Measurements from ENCODE around the gene CLCN6. TPM values are rescaled to one million over a fixed set of nuclear protein-coding genes. Genes with fewer than 3 reads are reported as not detected.

CLCN6 gene
- total RNA-seq, 2 donors from 2014 or later: 13.4 to 45.0 TPM

DNA sequence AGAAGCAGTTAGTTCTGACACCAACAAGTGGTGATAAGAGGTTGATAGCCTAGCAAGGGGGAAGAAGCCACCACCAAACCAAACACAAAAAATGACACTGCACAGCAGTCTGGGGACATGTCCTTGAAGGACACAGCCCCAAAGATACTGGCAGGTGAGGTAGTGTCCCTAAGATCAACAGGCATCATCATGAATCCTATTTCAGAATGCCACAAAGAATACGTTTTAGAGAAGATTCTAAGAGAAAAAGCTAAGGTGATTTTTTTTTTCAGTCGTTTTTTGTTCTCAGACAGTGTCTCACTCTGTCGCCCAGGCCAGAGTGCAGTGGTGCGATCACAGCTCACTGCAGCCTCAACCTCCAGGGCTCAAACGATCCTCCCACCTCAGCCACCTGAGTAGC lies 19.8 kb upstream of the CLCN6 start:
- Histone ChIP-seq H3K36me3 (no peaks in the 10 kb centered on the region), H3K9me3 (no peaks in the 10 kb centered on the region), H3K4me1 (replicated peaks) (peaks cover 8% of the 10 kb centered on the region), H3K27me3 (replicated peaks; ENCODE audit: insufficient read depth) (no peaks in the 10 kb centered on the region), H3K4me3 (no peak overlapping the region), H3K27ac (no peak overlapping the region)
- DNase-seq (ENCODE audit: low spot score): no peak
- WGBS: 53% methylated on average over 5 of the region's 5 CpGs
- intact Hi-C loops (cut with DNase I): loop anchor here (5.0 kb wide), 1 partner anchor 49 kb away; the partner anchor contains the start of gene AGTRAP
- TF ChIP-seq, protein P1, sequence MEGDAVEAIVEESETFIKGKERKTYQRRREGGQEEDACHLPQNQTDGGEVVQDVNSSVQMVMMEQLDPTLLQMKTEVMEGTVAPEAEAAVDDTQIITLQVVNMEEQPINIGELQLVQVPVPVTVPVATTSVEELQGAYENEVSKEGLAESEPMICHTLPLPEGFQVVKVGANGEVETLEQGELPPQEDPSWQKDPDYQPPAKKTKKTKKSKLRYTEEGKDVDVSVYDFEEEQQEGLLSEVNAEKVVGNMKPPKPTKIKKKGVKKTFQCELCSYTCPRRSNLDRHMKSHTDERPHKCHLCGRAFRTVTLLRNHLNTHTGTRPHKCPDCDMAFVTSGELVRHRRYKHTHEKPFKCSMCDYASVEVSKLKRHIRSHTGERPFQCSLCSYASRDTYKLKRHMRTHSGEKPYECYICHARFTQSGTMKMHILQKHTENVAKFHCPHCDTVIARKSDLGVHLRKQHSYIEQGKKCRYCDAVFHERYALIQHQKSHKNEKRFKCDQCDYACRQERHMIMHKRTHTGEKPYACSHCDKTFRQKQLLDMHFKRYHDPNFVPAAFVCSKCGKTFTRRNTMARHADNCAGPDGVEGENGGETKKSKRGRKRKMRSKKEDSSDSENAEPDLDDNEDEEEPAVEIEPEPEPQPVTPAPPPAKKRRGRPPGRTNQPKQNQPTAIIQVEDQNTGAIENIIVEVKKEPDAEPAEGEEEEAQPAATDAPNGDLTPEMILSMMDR (IDR thresholded peaks at IDR 0.05): no peak
- TF ChIP-seq POLR2AphosphoS5 (IDR thresholded peaks at IDR 0.05) (no peak), POLR2A (IDR thresholded peaks at IDR 0.05) (no peak)

DNA sequence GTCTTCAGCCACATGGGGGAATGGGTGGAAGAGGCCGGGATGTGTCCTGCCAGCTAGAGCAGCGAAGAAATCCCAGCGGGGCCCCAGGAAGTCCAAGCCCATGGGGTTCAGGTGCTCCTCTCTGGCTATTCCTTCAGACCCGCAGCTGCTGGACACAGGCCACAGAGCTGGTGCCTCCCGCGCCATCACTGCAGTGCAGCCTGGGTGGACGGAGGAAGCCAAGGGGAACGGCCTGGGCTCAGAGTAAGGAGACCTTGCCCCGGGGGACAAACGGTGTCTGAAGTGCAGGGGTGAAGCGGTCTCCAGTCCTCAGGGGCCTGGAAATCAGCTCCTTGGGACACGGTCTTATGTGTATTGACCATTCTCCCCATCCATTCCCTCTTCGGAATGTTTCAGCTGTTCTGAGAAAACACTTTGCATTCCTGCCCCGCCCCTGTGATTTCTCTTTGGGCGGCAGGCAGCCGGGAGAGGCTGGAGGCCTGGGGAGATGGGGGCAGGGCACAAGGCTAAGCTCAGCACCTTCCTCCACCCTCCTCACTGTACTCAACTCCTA lies 18.7 kb upstream of the CLCN6 start:
- no peaks in the 10 kb centered on the region for H3K27me3 ChIP-seq (replicated peaks; ENCODE audit: insufficient read depth)
- H3K9me3 ChIP-seq: no peaks in the 10 kb centered on the region
- peaks cover 8% of the 10 kb centered on the region for H3K4me1 ChIP-seq (replicated peaks)
- DNase-seq (ENCODE audit: low spot score): no peak
- TF ChIP-seq POLR2AphosphoS5 (IDR thresholded peaks at IDR 0.05) (peak; percentile 69), POLR2A (IDR thresholded peaks at IDR 0.05) (peak; percentile 28)
- TF ChIP-seq, protein P1 (IDR thresholded peaks at IDR 0.05): no peak
- 23% methylated on average over 14 of the region's 16 CpGs for WGBS
- intact Hi-C loops (cut with DNase I): loop anchor here (5.0 kb wide), 1 partner anchor 50 kb away; the partner anchor contains the start of gene AGTRAP
- H3K4me3 ChIP-seq: no peak overlapping the region
- peak overlapping the region; percentile 84 to 86 for H3K27ac ChIP-seq
- H3K36me3 ChIP-seq: no peaks in the 10 kb centered on the region

DNA sequence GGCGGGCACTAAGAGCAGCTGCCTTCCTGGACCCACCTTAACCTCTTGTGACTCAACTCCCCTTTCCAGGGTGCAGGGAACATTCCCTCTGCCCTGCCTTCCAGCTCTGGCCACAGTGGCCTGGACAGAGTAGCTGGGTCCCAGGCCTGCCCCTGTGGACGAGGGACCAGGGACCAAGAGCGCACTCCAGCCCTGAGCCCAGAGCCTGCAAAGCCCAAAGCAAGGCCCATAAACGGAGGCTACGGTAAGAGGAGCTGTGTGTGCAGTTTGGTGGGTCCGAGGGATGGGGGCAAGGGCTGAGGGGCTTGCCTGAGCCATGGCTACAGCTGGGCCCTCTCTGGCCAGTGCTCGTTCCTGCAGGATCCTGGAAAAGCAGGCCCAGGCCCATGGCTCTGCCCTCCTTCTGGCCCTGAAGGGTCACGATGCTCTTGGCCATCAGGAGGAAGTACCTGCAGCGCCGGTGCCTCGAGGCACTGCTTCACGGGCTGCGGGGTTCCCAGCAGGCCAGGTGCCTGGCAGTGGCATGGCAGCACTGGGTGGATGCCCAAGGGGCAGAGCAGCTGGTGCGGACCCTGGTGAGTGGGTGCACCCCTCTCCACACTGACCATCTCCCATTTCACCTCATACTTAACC lies 18.1 kb upstream of the CLCN6 start:
- Histone ChIP-seq H3K36me3 (no peaks in the 10 kb centered on the region), H3K4me3 (no peak overlapping the region), H3K9me3 (no peaks in the 10 kb centered on the region), H3K27me3 (replicated peaks; ENCODE audit: insufficient read depth) (no peaks in the 10 kb centered on the region), H3K4me1 (replicated peaks) (peaks cover 8% of the 10 kb centered on the region), H3K27ac (peak overlapping the region; percentile 84 to 86)
- intact Hi-C loops (cut with DNase I): loop anchor here (5.0 kb wide), 1 partner anchor 51 kb away; the partner anchor contains the start of gene AGTRAP
- 72% methylated on average over 11 of the region's 14 CpGs for WGBS
- DNase-seq (ENCODE audit: low spot score): no peak
- TF ChIP-seq, protein P1 (IDR thresholded peaks at IDR 0.05): no peak
- TF ChIP-seq POLR2AphosphoS5 (IDR thresholded peaks at IDR 0.05) (no peak), POLR2A (IDR thresholded peaks at IDR 0.05) (no peak)

DNA sequence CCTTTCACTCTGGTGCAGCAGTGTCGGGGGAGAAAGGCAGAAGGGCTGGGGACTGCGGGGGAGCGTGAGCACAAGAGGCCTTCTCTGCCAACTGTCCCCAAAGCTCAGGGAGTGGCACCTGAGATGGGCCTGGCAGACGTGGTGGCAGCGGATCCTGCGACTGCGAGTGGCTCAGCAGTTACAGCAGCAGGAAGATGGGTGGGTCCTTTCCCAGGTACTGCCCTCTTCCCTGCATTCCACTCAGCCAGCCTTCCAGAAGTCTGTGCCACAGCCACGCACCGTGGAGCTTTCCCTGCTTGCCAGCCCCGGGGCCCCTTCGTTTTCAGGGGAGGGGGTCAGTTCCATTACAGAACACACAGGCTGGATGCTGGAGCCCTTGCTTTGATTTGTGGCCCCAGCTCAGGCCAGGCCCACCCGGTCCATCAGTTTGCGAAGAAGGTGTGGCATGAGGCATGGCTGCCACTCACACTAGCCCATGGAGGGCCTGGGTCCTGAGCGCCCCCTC lies 17.4 kb upstream of the CLCN6 start:
- no peaks in the 10 kb centered on the region for H3K27me3 ChIP-seq (replicated peaks; ENCODE audit: insufficient read depth)
- intact Hi-C loops (cut with DNase I): loop anchor here (5.0 kb wide), 1 partner anchor 51 kb away; the partner anchor contains the start of gene AGTRAP
- 86% methylated on average over 14 of the region's 14 CpGs for WGBS
- H3K4me3 ChIP-seq: no peak overlapping the region
- TF ChIP-seq POLR2A (IDR thresholded peaks at IDR 0.05) (no peak), POLR2AphosphoS5 (IDR thresholded peaks at IDR 0.05) (no peak)
- TF ChIP-seq, protein P1 (IDR thresholded peaks at IDR 0.05): no peak
- DNase-seq (ENCODE audit: low spot score): no peak
- H3K27ac ChIP-seq: peak overlapping the region; percentile 84 to 86
- no peaks in the 10 kb centered on the region for H3K36me3 ChIP-seq
- no peaks in the 10 kb centered on the region for H3K9me3 ChIP-seq
- H3K4me1 ChIP-seq (replicated peaks): peaks cover 8% of the 10 kb centered on the region

Measured in prostate gland (tissue), 2 donors.